ENCODE measurements around the gene SMAD7.
"Not testable (repeated sequence)": the region's sequence is repeated elsewhere in the genome, so short reads cannot be mapped to it uniquely, and the experiment has no call there.

SMAD7 gene

GRCh38 chr18:48876590-48876989, 74.2 kb downstream of the SMAD7 start:
- no peak for DNase-seq (ENCODE audit: low read depth)

- no peak for DNase-seq (ENCODE audit: low read depth)
Measured at GRCh38 chr18:48875942-48876511, 74.7 kb downstream of the SMAD7 start.

- no peak for DNase-seq (ENCODE audit: low read depth)
Measured at GRCh38 chr18:48875314-48875941, 75.3 kb downstream of the SMAD7 start.

- DNase-seq (ENCODE audit: low read depth), result no peak
Measured at GRCh38 chr18:48874701-48875162, 76.0 kb downstream of the SMAD7 start.

- DNase-seq (ENCODE audit: low read depth), result no peak
Measured at GRCh38 chr18:48874233-48874632, 76.5 kb downstream of the SMAD7 start.

- no peak for DNase-seq (ENCODE audit: low read depth)
Measured at GRCh38 chr18:48872234-48873145, 78.3 kb downstream of the SMAD7 start.

GRCh38 chr18:48871391-48872166, 79.2 kb downstream of the SMAD7 start:
- DNase-seq (ENCODE audit: low read depth), result no peak

GRCh38 chr18:48870926-48871325, 79.8 kb downstream of the SMAD7 start:
- not testable (repeated sequence) for DNase-seq (ENCODE audit: low read depth)
